ENCODE results near the gene PIRT.

The PIRT gene

GRCh38 chr17:10842658-10843057, 4.8 kb upstream of the PIRT start:
- H3K36me3 ChIP-seq (ENCODE audit: insufficient read depth, low read length) = no peaks in the 10 kb centered on the region
- H3K4me1 ChIP-seq (ENCODE audit: insufficient read depth, low read length) = peaks cover 8% of the 10 kb centered on the region
- H3K9ac ChIP-seq (ENCODE audit: low read depth, low read length) = no peak overlapping the region
- H3K9me3 ChIP-seq (ENCODE audit: control insufficient read depth, insufficient read depth, low read length) = no peaks in the 10 kb centered on the region

GRCh38 chr17:10838682-10839081, 795 bp upstream of the PIRT start:
- Histone ChIP-seq H3K36me3 (ENCODE audit: insufficient read depth, low read length) (no peaks in the 10 kb centered on the region), H3K9me3 (ENCODE audit: control insufficient read depth, insufficient read depth, low read length) (no peaks in the 10 kb centered on the region), H3K4me1 (ENCODE audit: insufficient read depth, low read length) (peaks cover 4% of the 10 kb centered on the region), H3K9ac (ENCODE audit: low read depth, low read length) (no peak overlapping the region)

DNA sequence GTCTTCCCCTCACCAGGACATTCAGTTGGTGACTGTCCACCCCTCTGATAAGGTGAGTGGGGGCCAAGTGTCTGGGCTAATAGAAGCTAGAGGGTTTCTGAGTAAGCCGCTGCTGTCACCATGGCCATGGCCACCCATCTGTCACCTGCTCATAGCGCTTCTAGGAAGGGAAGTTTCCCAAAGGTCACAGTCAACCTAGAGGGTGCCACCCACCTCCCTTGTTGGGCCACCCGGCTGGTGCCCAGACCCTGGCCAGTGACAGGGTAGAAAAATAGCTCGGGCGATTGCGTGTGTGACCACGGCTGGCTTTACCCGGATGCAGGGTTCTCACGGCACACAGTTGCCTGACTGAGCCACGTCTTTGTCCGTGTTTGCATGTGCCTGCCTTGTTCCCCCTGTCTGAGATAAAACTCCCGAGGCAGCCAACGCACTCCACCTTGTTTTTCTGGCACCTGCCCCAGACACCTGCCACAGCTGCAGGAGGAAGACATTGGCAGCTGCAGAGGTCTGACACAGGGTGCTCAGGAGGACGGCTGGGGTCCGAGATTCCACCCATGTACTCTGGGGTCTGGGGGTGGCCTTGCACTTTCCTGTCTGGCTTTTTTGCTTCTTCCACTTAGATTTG, 809 bp downstream of the PIRT start:
- H3K9ac ChIP-seq (ENCODE audit: low read depth, low read length) = no peak overlapping the region
- H3K9me3 ChIP-seq (ENCODE audit: control insufficient read depth, insufficient read depth, low read length) = no peaks in the 10 kb centered on the region
- H3K4me1 ChIP-seq (ENCODE audit: insufficient read depth, low read length) = no peaks in the 10 kb centered on the region
- no peaks in the 10 kb centered on the region for H3K36me3 ChIP-seq (ENCODE audit: insufficient read depth, low read length)

GRCh38 chr17:10836145-10836544, 1.7 kb downstream of the PIRT start:
- H3K9me3 ChIP-seq (ENCODE audit: control insufficient read depth, insufficient read depth, low read length) = no peaks in the 10 kb centered on the region
- H3K9ac ChIP-seq (ENCODE audit: low read depth, low read length) = no peak overlapping the region
- H3K36me3 ChIP-seq (ENCODE audit: insufficient read depth, low read length) = no peaks in the 10 kb centered on the region
- no peaks in the 10 kb centered on the region for H3K4me1 ChIP-seq (ENCODE audit: insufficient read depth, low read length)

DNA sequence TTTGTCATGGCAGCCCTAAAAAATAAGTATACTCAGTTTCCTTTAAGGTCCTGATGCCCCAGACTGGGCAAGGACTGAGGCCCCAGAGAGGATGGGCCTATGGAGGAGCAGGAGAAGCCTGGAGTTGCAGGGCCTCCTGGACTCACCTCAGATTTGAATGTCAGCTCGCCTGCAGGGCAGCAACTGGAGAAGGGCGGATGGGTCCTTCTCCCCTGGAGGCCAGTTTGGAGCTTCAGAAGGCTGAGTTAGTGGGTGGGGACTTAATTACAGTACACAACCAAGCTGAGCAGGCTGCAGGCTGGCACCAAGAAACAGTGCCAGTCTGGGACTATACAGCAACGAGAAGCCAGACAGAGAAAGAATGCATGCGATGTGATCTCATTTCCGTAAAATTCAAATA, 6.2 kb downstream of the PIRT start:
- H3K9me3 ChIP-seq (ENCODE audit: control insufficient read depth, insufficient read depth, low read length) = no peaks in the 10 kb centered on the region

DNA sequence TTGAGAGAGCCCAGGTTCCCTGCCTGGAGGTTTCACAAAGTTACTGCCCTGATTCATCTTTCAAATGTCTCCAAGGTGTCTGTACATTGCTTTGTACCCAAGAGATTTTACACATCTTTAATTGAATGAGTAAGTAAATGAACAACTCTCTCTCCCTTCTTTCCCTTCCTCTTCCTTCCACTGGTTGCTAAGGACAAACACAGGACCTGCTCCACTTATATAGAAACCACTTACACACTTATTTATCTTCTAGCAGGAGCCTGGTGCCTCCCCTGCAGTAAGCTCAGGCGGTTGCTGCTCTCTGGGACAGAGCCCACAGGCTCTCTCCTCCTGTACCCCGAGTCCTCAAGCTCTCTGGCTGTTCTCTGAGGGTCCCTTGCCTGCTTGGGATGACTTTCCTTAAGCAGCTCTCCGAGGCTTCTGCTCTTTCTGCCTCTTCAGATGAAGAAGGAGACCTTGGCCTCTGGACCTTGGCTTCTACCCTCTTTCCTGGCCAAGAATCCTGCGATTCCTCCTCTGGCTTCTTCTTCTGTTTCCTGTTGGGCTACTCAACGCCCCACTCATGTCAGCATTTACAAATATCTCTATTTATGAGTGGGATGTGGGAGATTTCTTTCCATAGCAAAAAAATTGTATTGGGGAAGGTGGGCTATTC, 9.9 kb downstream of the PIRT start:
- no peak overlapping the region for H3K9ac ChIP-seq (ENCODE audit: low read depth, low read length)
- no peaks in the 10 kb centered on the region for H3K9me3 ChIP-seq (ENCODE audit: control insufficient read depth, insufficient read depth, low read length)
- H3K4me1 ChIP-seq (ENCODE audit: insufficient read depth, low read length) = peaks cover 12% of the 10 kb centered on the region
- H3K36me3 ChIP-seq (ENCODE audit: insufficient read depth, low read length) = no peaks in the 10 kb centered on the region

More for the DNA sequence above, 6.2 kb downstream of the PIRT start:
- peaks cover 12% of the 10 kb centered on the region for H3K4me1 ChIP-seq (ENCODE audit: insufficient read depth, low read length)
- no peaks in the 10 kb centered on the region for H3K36me3 ChIP-seq (ENCODE audit: insufficient read depth, low read length)
- no peak overlapping the region for H3K9ac ChIP-seq (ENCODE audit: low read depth, low read length)

DNA sequence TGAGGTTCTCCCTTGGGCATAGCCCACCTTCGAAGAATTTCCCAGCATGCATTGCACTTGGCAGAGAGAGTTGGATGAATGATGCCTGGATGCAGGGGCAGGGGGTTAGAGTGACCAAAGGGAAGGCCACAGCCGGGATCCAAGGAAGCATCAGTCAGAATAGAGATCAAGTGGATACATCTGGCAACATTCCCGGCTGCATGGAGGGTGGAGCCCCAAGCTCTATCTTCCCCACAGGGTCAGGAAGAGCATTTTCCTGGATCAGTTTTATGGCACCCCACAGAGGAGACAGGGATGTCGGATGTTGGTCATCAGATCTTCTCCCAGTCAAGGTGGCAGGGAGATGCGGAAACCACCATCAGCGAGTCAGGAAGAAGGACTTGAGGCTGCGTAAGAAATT, 13.0 kb downstream of the PIRT start:
- Histone ChIP-seq H3K9me3 (ENCODE audit: control insufficient read depth, insufficient read depth, low read length) (no peaks in the 10 kb centered on the region), H3K36me3 (ENCODE audit: insufficient read depth, low read length) (no peaks in the 10 kb centered on the region), H3K9ac (ENCODE audit: low read depth, low read length) (no peak overlapping the region), H3K4me1 (ENCODE audit: insufficient read depth, low read length) (peaks cover 15% of the 10 kb centered on the region)

- Histone ChIP-seq H3K9ac (ENCODE audit: low read depth, low read length) (no peak overlapping the region), H3K36me3 (ENCODE audit: insufficient read depth, low read length) (no peaks in the 10 kb centered on the region), H3K4me1 (ENCODE audit: insufficient read depth, low read length) (peaks cover 4% of the 10 kb centered on the region; the same call in 1 of the 2 replicates), H3K9me3 (ENCODE audit: control insufficient read depth, insufficient read depth, low read length) (no peaks in the 10 kb centered on the region)
Observed at GRCh38 chr17:10821770-10822169, 16.1 kb downstream of the PIRT start.

GRCh38 chr17:10821054-10821453, 16.8 kb downstream of the PIRT start:
- Histone ChIP-seq H3K4me1 (ENCODE audit: insufficient read depth, low read length) (peaks cover 4% of the 10 kb centered on the region; the same call in 1 of the 2 replicates), H3K36me3 (ENCODE audit: insufficient read depth, low read length) (no peaks in the 10 kb centered on the region), H3K9ac (ENCODE audit: low read depth, low read length) (no peak overlapping the region), H3K9me3 (ENCODE audit: control insufficient read depth, insufficient read depth, low read length) (no peaks in the 10 kb centered on the region)

GRCh38 chr17:10815319-10815718, 22.6 kb downstream of the PIRT start:
- no peak overlapping the region for H3K9ac ChIP-seq (ENCODE audit: low read depth, low read length)
- no peaks in the 10 kb centered on the region for H3K4me1 ChIP-seq (ENCODE audit: insufficient read depth, low read length)
- H3K9me3 ChIP-seq (ENCODE audit: control insufficient read depth, insufficient read depth, low read length) = no peaks in the 10 kb centered on the region
- no peaks in the 10 kb centered on the region for H3K36me3 ChIP-seq (ENCODE audit: insufficient read depth, low read length)

DNA sequence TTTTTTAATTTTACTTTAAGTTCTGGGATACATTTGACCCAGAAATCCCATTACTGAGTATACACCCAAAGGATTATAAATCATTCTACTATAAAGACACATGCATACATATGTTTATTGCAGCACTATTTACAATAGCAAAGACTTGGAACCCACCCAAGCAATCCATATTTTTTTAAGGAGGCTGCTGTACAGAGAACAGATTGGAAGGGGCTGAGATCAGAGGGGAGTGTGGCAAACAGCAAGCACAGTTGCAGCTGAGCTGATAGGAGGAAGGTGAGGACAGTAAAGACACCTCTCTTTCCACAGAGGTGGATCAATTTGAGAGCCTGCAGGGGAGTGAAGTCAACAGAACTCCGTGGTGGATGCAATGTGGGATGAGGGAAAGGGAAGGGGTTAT, 23.8 kb downstream of the PIRT start:
- Histone ChIP-seq H3K9ac (ENCODE audit: low read depth, low read length) (no peak overlapping the region), H3K9me3 (ENCODE audit: control insufficient read depth, insufficient read depth, low read length) (no peaks in the 10 kb centered on the region), H3K36me3 (ENCODE audit: insufficient read depth, low read length) (no peaks in the 10 kb centered on the region), H3K4me1 (ENCODE audit: insufficient read depth, low read length) (no peaks in the 10 kb centered on the region)

GRCh38 chr17:10812674-10813073, 25.2 kb downstream of the PIRT start:
- H3K4me1 ChIP-seq (ENCODE audit: insufficient read depth, low read length) = no peaks in the 10 kb centered on the region
- H3K36me3 ChIP-seq (ENCODE audit: insufficient read depth, low read length) = no peaks in the 10 kb centered on the region
- no peak overlapping the region for H3K9ac ChIP-seq (ENCODE audit: low read depth, low read length)
- no peaks in the 10 kb centered on the region for H3K9me3 ChIP-seq (ENCODE audit: control insufficient read depth, insufficient read depth, low read length)

- no peaks in the 10 kb centered on the region for H3K4me1 ChIP-seq (ENCODE audit: insufficient read depth, low read length)
- H3K9ac ChIP-seq (ENCODE audit: low read depth, low read length) = no peak overlapping the region
- no peaks in the 10 kb centered on the region for H3K36me3 ChIP-seq (ENCODE audit: insufficient read depth, low read length)
- no peaks in the 10 kb centered on the region for H3K9me3 ChIP-seq (ENCODE audit: control insufficient read depth, insufficient read depth, low read length)
Observed at GRCh38 chr17:10809605-10810004, 28.3 kb downstream of the PIRT start.

GRCh38 chr17:10807704-10808128, 30.2 kb downstream of the PIRT start:
- Histone ChIP-seq H3K9ac (ENCODE audit: low read depth, low read length) (no peak overlapping the region), H3K36me3 (ENCODE audit: insufficient read depth, low read length) (no peaks in the 10 kb centered on the region), H3K9me3 (ENCODE audit: control insufficient read depth, insufficient read depth, low read length) (no peaks in the 10 kb centered on the region), H3K4me1 (ENCODE audit: insufficient read depth, low read length) (no peaks in the 10 kb centered on the region)

GRCh38 chr17:10806545-10807262, 31.2 kb downstream of the PIRT start:
- H3K9ac ChIP-seq (ENCODE audit: low read depth, low read length) = no peak overlapping the region
- no peaks in the 10 kb centered on the region for H3K36me3 ChIP-seq (ENCODE audit: insufficient read depth, low read length)
- no peaks in the 10 kb centered on the region for H3K4me1 ChIP-seq (ENCODE audit: insufficient read depth, low read length)
- no peaks in the 10 kb centered on the region for H3K9me3 ChIP-seq (ENCODE audit: control insufficient read depth, insufficient read depth, low read length)
